CD8-positive, alpha-beta memory T cell (primary cell): Measurements from ENCODE around the gene MARCHF10. TPM values are rescaled to one million over a fixed set of nuclear protein-coding genes. Genes with fewer than 3 reads are reported as not detected.
A peak's percentile ranks its signal among the peaks of the same experiment; 100 is the strongest.

Experiments
- CTCF ChIA-PET: fragments of 350-600 bp; sonication (Branson Sonifier 250); formaldehyde crosslinking; loops from one replicate; lab custom pipeline; 2021; ENCODE audit warnings: antibody characterized with exemption; lab: Charles Lee
- POLR2A ChIA-PET: fragments of 350-600 bp; sonication (Branson Sonifier 250); formaldehyde crosslinking; loops from one replicate; lab custom pipeline; 2021; ENCODE audit warnings: antibody characterized with exemption; lab: Charles Lee
- DNase-seq, 5 donors: peaks; one replicate each; pipeline versions ENCODE4 v3.0.0 to v3.0.0-alpha.2; 2020 to 2022; ENCODE audit warnings: mixed read lengths in 1 of 5
- H3K27ac ChIP-seq: one replicate; pipeline ENCODE4 v1.7.0; 2013; ENCODE audit warnings: low read depth, mild to moderate bottlenecking, low read length, moderate library complexity
- H3K27me3 ChIP-seq: 2 replicates; pipeline ENCODE4 v1.7.0; 2013; ENCODE audit warnings: low read length, mild to moderate bottlenecking; ENCODE audit not compliant: insufficient read depth, poor library complexity, severe bottlenecking
- H3K36me3 ChIP-seq: 2 replicates; pipeline ENCODE4 v1.7.0; 2013; ENCODE audit warnings: mild to moderate bottlenecking, low read length, moderate library complexity; ENCODE audit not compliant: insufficient read depth
- H3K4me1 ChIP-seq: 2 replicates; pipeline ENCODE4 v1.7.0; 2013; ENCODE audit warnings: mild to moderate bottlenecking, low read length, moderate library complexity; ENCODE audit not compliant: insufficient read depth
- H3K4me3 ChIP-seq: 2 replicates; pipeline ENCODE4 v1.7.0; 2013; ENCODE audit warnings: mild to moderate bottlenecking, low read length
- H3K9me3 ChIP-seq: 2 replicates; pipeline ENCODE4 v1.7.0; 2013; ENCODE audit warnings: mild to moderate bottlenecking, low read length
- H3K27ac Mint-ChIP-seq, 8 donors: one replicate each; pipeline ENCODE4 v1.8.0; 2020 to 2021; ENCODE audit warnings: mixed read lengths in 8 of 8, mild to moderate bottlenecking in 6 of 8, inconsistent platforms in 3 of 8, moderate library complexity in 3 of 8
- H3K27me3 Mint-ChIP-seq, 2 donors: one replicate each; pipeline ENCODE4 v1.8.0; 2020 to 2021; ENCODE audit warnings: mixed read lengths in 2 of 2, mild to moderate bottlenecking in 1 of 2, moderate library complexity in 1 of 2
- H3K36me3 Mint-ChIP-seq, 3 donors: one replicate each; pipeline ENCODE4 v1.8.0; 2020 to 2021; ENCODE audit warnings: mixed read lengths in 3 of 3, inconsistent platforms in 1 of 3, mild to moderate bottlenecking in 1 of 3
- H3K4me1 Mint-ChIP-seq, 3 donors: one replicate each; pipeline ENCODE4 v1.8.0; 2020 to 2021; ENCODE audit warnings: mixed read lengths in 3 of 3, inconsistent platforms in 1 of 3, mild to moderate bottlenecking in 1 of 3
- H3K4me3 Mint-ChIP-seq, 7 donors: one replicate each; pipeline ENCODE4 v1.8.0; 2020 to 2021; ENCODE audit warnings: mixed read lengths in 7 of 7, mild to moderate bottlenecking in 6 of 7, moderate library complexity in 4 of 7, inconsistent platforms in 2 of 7
- H3K9me3 Mint-ChIP-seq, 5 donors: one replicate each; pipeline ENCODE4 v1.8.0; 2020 to 2022; ENCODE audit warnings: mixed read lengths in 5 of 5, mild to moderate bottlenecking in 3 of 5, moderate library complexity in 2 of 5, inconsistent platforms in 1 of 5
- polyA plus RNA-seq: library from polyadenylated mRNA; unstranded; fragments of 300-500 nt; fragmentation: Illumina TruSeq; gene quantifications from one replicate; pipeline ENCODE4 v1.2.3, GENCODE V29; 2021
- total RNA-seq, 2 experiments: library from RNA; stranded (reverse); gene quantifications; one replicate each; pipeline ENCODE4 v1.2.3, GENCODE V29; 2021

MARCHF10 gene
- total and polyA plus RNA-seq, 3 experiments from 2014 or later: 0.86 TPM; not detected in 2

- ChIA-PET CTCF (interaction anchor here (0.9 to 2.2 kb wide), 3 partner anchors 12 to 701 kb away, joined by 3 to 12 read pairs (median 7); no protein-coding TSS in a partner anchor), POLR2A (no interaction called here)
- Mint-ChIP-seq H3K4me1 (peaks cover 7 to 12% (median 8%) of the 10 kb centered on the region in 3 donors), H3K4me3 (peak overlapping the region in 6 of 7 donors; percentile 30 to 88 (median 82)), H3K36me3 (no peaks in the 10 kb centered on the region), H3K27ac (peak overlapping the region in 5 of 8 donors; percentile 42 to 94 (median 60)), H3K9me3 (peaks cover 0 to 4% (median 0%) of the 10 kb centered on the region in 5 donors), H3K27me3 (peaks cover 2 to 5% of the 10 kb centered on the region in 2 donors)
- Histone ChIP-seq H3K4me1 (peaks cover 6% of the 10 kb centered on the region), H3K36me3 (no peaks in the 10 kb centered on the region), H3K9me3 (no peaks in the 10 kb centered on the region), H3K27me3 (peaks cover 3% of the 10 kb centered on the region), H3K27ac (no peak overlapping the region), H3K4me3 (no peak overlapping the region)
- DNase-seq: no peak
Observed at GRCh38 chr17:62705778-62706597, 102.1 kb downstream of the MARCHF10 start.

GRCh38 chr17:62705156-62705777, 102.8 kb downstream of the MARCHF10 start:
- Mint-ChIP-seq H3K27me3 (peaks cover 2 to 7% of the 10 kb centered on the region in 2 donors), H3K9me3 (peaks cover 0 to 4% (median 0%) of the 10 kb centered on the region in 5 donors), H3K4me3 (peak overlapping the region; percentile 68 to 88 (median 82)), H3K4me1 (peaks cover 7 to 12% (median 8%) of the 10 kb centered on the region in 3 donors), H3K27ac (peak overlapping the region in 5 of 8 donors; percentile 27 to 94 (median 73)), H3K36me3 (no peaks in the 10 kb centered on the region)
- CTCF ChIA-PET: interaction anchor here (1.4 to 2.2 kb wide), 3 partner anchors 19 to 701 kb away, joined by 6 to 12 read pairs (median 7); no protein-coding TSS in a partner anchor
- DNase-seq: no peak
- Histone ChIP-seq H3K9me3 (no peaks in the 10 kb centered on the region), H3K4me3 (no peak overlapping the region), H3K4me1 (peaks cover 6% of the 10 kb centered on the region), H3K27ac (no peak overlapping the region), H3K27me3 (peaks cover 3% of the 10 kb centered on the region), H3K36me3 (no peaks in the 10 kb centered on the region)
- POLR2A ChIA-PET: no interaction called here

GRCh38 chr17:62704381-62704971, 103.6 kb downstream of the MARCHF10 start:
- Mint-ChIP-seq H3K4me3 (peak overlapping the region; percentile 71 to 92 (median 83)), H3K27me3 (peaks cover 5 to 10% of the 10 kb centered on the region in 2 donors), H3K27ac (peak overlapping the region in 6 of 8 donors; percentile 23 to 88 (median 76)), H3K9me3 (peaks cover 0 to 4% (median 0%) of the 10 kb centered on the region in 5 donors), H3K4me1 (peaks cover 7 to 12% (median 8%) of the 10 kb centered on the region in 3 donors), H3K36me3 (no peaks in the 10 kb centered on the region)
- ChIA-PET CTCF (interaction anchor here (0.7 to 2.2 kb wide), 5 partner anchors 20 to 702 kb away, joined by 3 to 12 read pairs (median 6); no protein-coding TSS in a partner anchor), POLR2A (no interaction called here)
- Histone ChIP-seq H3K27me3 (peaks cover 3% of the 10 kb centered on the region), H3K27ac (peak overlapping the region; percentile 16), H3K4me1 (peaks cover 6% of the 10 kb centered on the region), H3K4me3 (peak overlapping the region; percentile 39), H3K9me3 (no peaks in the 10 kb centered on the region), H3K36me3 (no peaks in the 10 kb centered on the region)
- DNase-seq: peak in 1 of 5 donors; percentile 47

- ChIA-PET CTCF (interaction anchor here (0.7 to 2.2 kb wide), 7 partner anchors 21 to 703 kb away, joined by 3 to 12 read pairs (median 3); no protein-coding TSS in a partner anchor), POLR2A (no interaction called here)
- Mint-ChIP-seq H3K27me3 (peaks cover 5 to 10% of the 10 kb centered on the region in 2 donors), H3K27ac (peak overlapping the region in 1 of 8 donors; percentile 38), H3K36me3 (no peaks in the 10 kb centered on the region), H3K9me3 (peaks cover 0 to 3% (median 0%) of the 10 kb centered on the region in 5 donors), H3K4me1 (peaks cover 7 to 12% (median 8%) of the 10 kb centered on the region in 3 donors), H3K4me3 (peak overlapping the region; percentile 32 to 88 (median 66))
- DNase-seq: peak; percentile 58 to 76 (median 65)
- H3K27me3 ChIP-seq: peaks cover 3% of the 10 kb centered on the region
- H3K4me3 ChIP-seq: peak overlapping the region; percentile 39
- no peaks in the 10 kb centered on the region for H3K36me3 ChIP-seq
- H3K9me3 ChIP-seq: no peaks in the 10 kb centered on the region
- H3K27ac ChIP-seq: peak overlapping the region; percentile 16
- peaks cover 6% of the 10 kb centered on the region for H3K4me1 ChIP-seq
Observed at GRCh38 chr17:62703776-62704380, 104.2 kb downstream of the MARCHF10 start.

- H3K27ac Mint-ChIP-seq: peak overlapping the region in 2 of 8 donors; percentile 29 to 38
- Histone ChIP-seq H3K27ac (no peak overlapping the region), H3K27me3 (peaks cover 3% of the 10 kb centered on the region), H3K36me3 (no peaks in the 10 kb centered on the region), H3K4me3 (no peak overlapping the region), H3K4me1 (peaks cover 6% of the 10 kb centered on the region), H3K9me3 (no peaks in the 10 kb centered on the region)
- peaks cover 5 to 10% of the 10 kb centered on the region in 2 donors for H3K27me3 Mint-ChIP-seq
- no peaks in the 10 kb centered on the region for H3K36me3 Mint-ChIP-seq
- no peak for DNase-seq
- peak overlapping the region; percentile 37 to 70 (median 48) for H3K4me3 Mint-ChIP-seq
- ChIA-PET CTCF (interaction anchor here (1.0 to 1.7 kb wide), 5 partner anchors 31 to 703 kb away, joined by 3 to 6 read pairs (median 3); no protein-coding TSS in a partner anchor), POLR2A (no interaction called here)
- H3K4me1 Mint-ChIP-seq: peaks cover 7 to 12% (median 8%) of the 10 kb centered on the region in 3 donors
- no peaks in the 10 kb centered on the region for H3K9me3 Mint-ChIP-seq
Observed at GRCh38 chr17:62703261-62703775, 104.8 kb downstream of the MARCHF10 start.

- peak overlapping the region in 1 of 8 donors; percentile 29 for H3K27ac Mint-ChIP-seq
- ChIA-PET CTCF (interaction anchor here (1.0 to 1.7 kb wide), 5 partner anchors 30 to 704 kb away, joined by 3 to 6 read pairs (median 3); no protein-coding TSS in a partner anchor), POLR2A (no interaction called here)
- H3K4me3 Mint-ChIP-seq: peak overlapping the region in 5 of 7 donors; percentile 22 to 72 (median 41)
- DNase-seq: peak in 1 of 5 donors; percentile 39
- Histone ChIP-seq H3K27ac (no peak overlapping the region), H3K27me3 (peaks cover 3% of the 10 kb centered on the region), H3K36me3 (no peaks in the 10 kb centered on the region), H3K4me1 (peaks cover 6% of the 10 kb centered on the region), H3K4me3 (no peak overlapping the region), H3K9me3 (no peaks in the 10 kb centered on the region)
- H3K4me1 Mint-ChIP-seq: peaks cover 7 to 12% (median 8%) of the 10 kb centered on the region in 3 donors
- peaks cover 5 to 11% of the 10 kb centered on the region in 2 donors for H3K27me3 Mint-ChIP-seq
- H3K9me3 Mint-ChIP-seq: no peaks in the 10 kb centered on the region
- H3K36me3 Mint-ChIP-seq: no peaks in the 10 kb centered on the region
Observed at GRCh38 chr17:62702746-62703260, 105.3 kb downstream of the MARCHF10 start.

- H3K27ac ChIP-seq: no peak overlapping the region
- peaks cover 3% of the 10 kb centered on the region for H3K27me3 ChIP-seq
- Mint-ChIP-seq H3K36me3 (no peaks in the 10 kb centered on the region), H3K4me3 (peak overlapping the region in 2 of 7 donors; percentile 23 to 43), H3K27me3 (peaks cover 5 to 15% of the 10 kb centered on the region in 2 donors), H3K9me3 (no peaks in the 10 kb centered on the region), H3K27ac (no peak overlapping the region), H3K4me1 (peaks cover 7 to 12% (median 8%) of the 10 kb centered on the region in 3 donors)
- DNase-seq: peak in 1 of 5 donors; percentile 37
- CTCF ChIA-PET: no interaction called here
- POLR2A ChIA-PET: no interaction called here
- no peak overlapping the region for H3K4me3 ChIP-seq
- H3K9me3 ChIP-seq: no peaks in the 10 kb centered on the region
- H3K4me1 ChIP-seq: peaks cover 6% of the 10 kb centered on the region
- no peaks in the 10 kb centered on the region for H3K36me3 ChIP-seq
Observed at GRCh38 chr17:62701706-62702085, 106.4 kb downstream of the MARCHF10 start.
